ENCODE results near the gene LTBP2.
"Not testable (repeated sequence)": the region's sequence is repeated elsewhere in the genome, so short reads cannot be mapped to it uniquely, and the experiment has no call there.

Gene LTBP2

GRCh38 chr14:74547331-74547927, 64.6 kb downstream of the LTBP2 start:
- DNase-seq = no peak

- no peak for DNase-seq
Measured at GRCh38 chr14:74546416-74546815, 65.6 kb downstream of the LTBP2 start.

- DNase-seq = no peak
Measured at GRCh38 chr14:74545386-74545785, 66.7 kb downstream of the LTBP2 start.

- DNase-seq = no peak
Measured at GRCh38 chr14:74543771-74544438, 68.1 kb downstream of the LTBP2 start.

- DNase-seq = no peak
Measured at GRCh38 chr14:74542056-74542685, 69.9 kb downstream of the LTBP2 start.

- DNase-seq = no peak
Measured at GRCh38 chr14:74541225-74541624, 70.8 kb downstream of the LTBP2 start.

- no peak for DNase-seq
Measured at GRCh38 chr14:74539503-74539902, 72.5 kb downstream of the LTBP2 start.

- no peak for DNase-seq
Measured at GRCh38 chr14:74538411-74539391, 73.3 kb downstream of the LTBP2 start.

- not testable (repeated sequence) for DNase-seq
Measured at GRCh38 chr14:74536336-74536735, 75.7 kb downstream of the LTBP2 start.

- DNase-seq = no peak
Measured at GRCh38 chr14:74535756-74536325, 76.2 kb downstream of the LTBP2 start.

- no peak for DNase-seq
Measured at GRCh38 chr14:74533576-74533975, 78.5 kb downstream of the LTBP2 start.

GRCh38 chr14:74532246-74532645, 79.8 kb downstream of the LTBP2 start:
- DNase-seq = no peak

- no peak for DNase-seq
Measured at GRCh38 chr14:74531467-74531866, 80.6 kb downstream of the LTBP2 start.

GRCh38 chr14:74531006-74531405, 81.0 kb downstream of the LTBP2 start:
- no peak for DNase-seq

- no peak for DNase-seq
Measured at GRCh38 chr14:74528886-74529285, 83.2 kb downstream of the LTBP2 start.

GRCh38 chr14:74528406-74528805, 83.6 kb downstream of the LTBP2 start:
- DNase-seq = no peak

- no peak for DNase-seq
Measured at GRCh38 chr14:74527736-74528280, 84.2 kb downstream of the LTBP2 start.

- no peak for DNase-seq
Measured at GRCh38 chr14:74526854-74527585, 85.0 kb downstream of the LTBP2 start.

- DNase-seq = no peak
Measured at GRCh38 chr14:74525361-74525851, 86.6 kb downstream of the LTBP2 start.

GRCh38 chr14:74524812-74525135, 87.3 kb downstream of the LTBP2 start:
- no peak for DNase-seq

GRCh38 chr14:74524076-74524811, 87.8 kb downstream of the LTBP2 start:
- DNase-seq = no peak
